ENCODE measurements around the gene KCNMB3. TPM values are rescaled to one million over a fixed set of nuclear protein-coding genes. Genes with fewer than 3 reads are reported as not detected.

The KCNMB3 gene
- total and polyA plus RNA-seq, 4 donors, result 0.44 to 3.1 (median 2.2) TPM

DNA sequence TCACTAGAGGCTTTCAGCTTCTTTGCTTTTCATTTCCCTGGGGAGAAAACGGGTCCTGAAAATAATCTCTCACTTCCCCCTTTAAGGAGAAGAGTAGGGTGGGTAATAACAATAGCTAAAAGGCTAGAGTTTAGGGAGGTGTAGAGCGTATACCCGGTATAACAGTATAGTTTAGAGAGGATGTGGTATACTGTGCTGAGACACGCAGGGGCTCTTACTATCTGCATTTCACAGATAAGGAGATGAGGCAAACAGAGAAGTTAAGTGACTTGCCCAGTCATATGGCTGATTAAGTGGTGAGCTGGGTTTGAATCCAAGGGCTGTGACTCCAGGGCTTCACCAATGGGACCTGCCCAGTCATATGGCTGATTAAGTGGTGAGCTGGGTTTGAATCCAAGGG lies 15.0 kb upstream of the KCNMB3 start:
- Histone ChIP-seq H3K9ac (ENCODE audit: low read depth in 1 of 2, low read length in 2 of 2) (no peak overlapping the region), H3K36me3 (ENCODE audit: control insufficient read depth in 4 of 4, insufficient read depth in 3 of 4, low read depth in 1 of 4, low read length in 3 of 4) (no peaks in the 10 kb centered on the region), H3K27ac (ENCODE audit: low read depth in 1 of 2, low read length in 2 of 2) (no peak overlapping the region), H3K4me3 (ENCODE audit: low read depth in 1 of 3, low read length in 3 of 3) (no peak overlapping the region), H3K4me1 (ENCODE audit: control insufficient read depth in 4 of 4, insufficient read depth in 4 of 4, low read length in 3 of 4) (peaks cover 0 to 2% (median under 1%) of the 10 kb centered on the region in 4 donors), H3K9me3 (ENCODE audit: control insufficient read depth in 4 of 4, low read length in 3 of 4) (no peaks in the 10 kb centered on the region), H3K27me3 (ENCODE audit: control insufficient read depth in 4 of 4, insufficient read depth in 4 of 4, low read length in 3 of 4) (peaks cover 0 to 3% (median 0%) of the 10 kb centered on the region in 4 donors)
- TF ChIP-seq JUND (IDR thresholded peaks at IDR 0.05) (no peak), FOXA2 (IDR thresholded peaks at IDR 0.05) (no peak), NR2F2 (IDR thresholded peaks at IDR 0.05) (no peak), SP1 (IDR thresholded peaks at IDR 0.05) (no peak), FOXA1 (IDR thresholded peaks at IDR 0.05) (no peak), HNF4A (conservative IDR thresholded peaks at IDR 0.05) (no peak), HNF4G (IDR thresholded peaks at IDR 0.05) (no peak), YY1 (IDR thresholded peaks at IDR 0.05) (no peak), EGR1 (IDR thresholded peaks at IDR 0.05; ENCODE audit: low read depth in 2 of 2) (no peak), TAF1 (conservative IDR thresholded peaks at IDR 0.05) (no peak), RXRA (IDR thresholded peaks at IDR 0.05) (no peak)
- TF ChIP-seq, protein P1, sequence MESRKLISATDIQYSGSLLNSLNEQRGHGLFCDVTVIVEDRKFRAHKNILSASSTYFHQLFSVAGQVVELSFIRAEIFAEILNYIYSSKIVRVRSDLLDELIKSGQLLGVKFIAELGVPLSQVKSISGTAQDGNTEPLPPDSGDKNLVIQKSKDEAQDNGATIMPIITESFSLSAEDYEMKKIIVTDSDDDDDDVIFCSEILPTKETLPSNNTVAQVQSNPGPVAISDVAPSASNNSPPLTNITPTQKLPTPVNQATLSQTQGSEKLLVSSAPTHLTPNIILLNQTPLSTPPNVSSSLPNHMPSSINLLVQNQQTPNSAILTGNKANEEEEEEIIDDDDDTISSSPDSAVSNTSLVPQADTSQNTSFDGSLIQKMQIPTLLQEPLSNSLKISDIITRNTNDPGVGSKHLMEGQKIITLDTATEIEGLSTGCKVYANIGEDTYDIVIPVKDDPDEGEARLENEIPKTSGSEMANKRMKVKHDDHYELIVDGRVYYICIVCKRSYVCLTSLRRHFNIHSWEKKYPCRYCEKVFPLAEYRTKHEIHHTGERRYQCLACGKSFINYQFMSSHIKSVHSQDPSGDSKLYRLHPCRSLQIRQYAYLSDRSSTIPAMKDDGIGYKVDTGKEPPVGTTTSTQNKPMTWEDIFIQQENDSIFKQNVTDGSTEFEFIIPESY (IDR thresholded peaks at IDR 0.05), result no peak
- TF ChIP-seq, protein P2, sequence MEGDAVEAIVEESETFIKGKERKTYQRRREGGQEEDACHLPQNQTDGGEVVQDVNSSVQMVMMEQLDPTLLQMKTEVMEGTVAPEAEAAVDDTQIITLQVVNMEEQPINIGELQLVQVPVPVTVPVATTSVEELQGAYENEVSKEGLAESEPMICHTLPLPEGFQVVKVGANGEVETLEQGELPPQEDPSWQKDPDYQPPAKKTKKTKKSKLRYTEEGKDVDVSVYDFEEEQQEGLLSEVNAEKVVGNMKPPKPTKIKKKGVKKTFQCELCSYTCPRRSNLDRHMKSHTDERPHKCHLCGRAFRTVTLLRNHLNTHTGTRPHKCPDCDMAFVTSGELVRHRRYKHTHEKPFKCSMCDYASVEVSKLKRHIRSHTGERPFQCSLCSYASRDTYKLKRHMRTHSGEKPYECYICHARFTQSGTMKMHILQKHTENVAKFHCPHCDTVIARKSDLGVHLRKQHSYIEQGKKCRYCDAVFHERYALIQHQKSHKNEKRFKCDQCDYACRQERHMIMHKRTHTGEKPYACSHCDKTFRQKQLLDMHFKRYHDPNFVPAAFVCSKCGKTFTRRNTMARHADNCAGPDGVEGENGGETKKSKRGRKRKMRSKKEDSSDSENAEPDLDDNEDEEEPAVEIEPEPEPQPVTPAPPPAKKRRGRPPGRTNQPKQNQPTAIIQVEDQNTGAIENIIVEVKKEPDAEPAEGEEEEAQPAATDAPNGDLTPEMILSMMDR (IDR thresholded peaks at IDR 0.05; ENCODE audit: low read depth, low read length, missing input control), result no peak
- TF ChIP-seq, protein P3, sequence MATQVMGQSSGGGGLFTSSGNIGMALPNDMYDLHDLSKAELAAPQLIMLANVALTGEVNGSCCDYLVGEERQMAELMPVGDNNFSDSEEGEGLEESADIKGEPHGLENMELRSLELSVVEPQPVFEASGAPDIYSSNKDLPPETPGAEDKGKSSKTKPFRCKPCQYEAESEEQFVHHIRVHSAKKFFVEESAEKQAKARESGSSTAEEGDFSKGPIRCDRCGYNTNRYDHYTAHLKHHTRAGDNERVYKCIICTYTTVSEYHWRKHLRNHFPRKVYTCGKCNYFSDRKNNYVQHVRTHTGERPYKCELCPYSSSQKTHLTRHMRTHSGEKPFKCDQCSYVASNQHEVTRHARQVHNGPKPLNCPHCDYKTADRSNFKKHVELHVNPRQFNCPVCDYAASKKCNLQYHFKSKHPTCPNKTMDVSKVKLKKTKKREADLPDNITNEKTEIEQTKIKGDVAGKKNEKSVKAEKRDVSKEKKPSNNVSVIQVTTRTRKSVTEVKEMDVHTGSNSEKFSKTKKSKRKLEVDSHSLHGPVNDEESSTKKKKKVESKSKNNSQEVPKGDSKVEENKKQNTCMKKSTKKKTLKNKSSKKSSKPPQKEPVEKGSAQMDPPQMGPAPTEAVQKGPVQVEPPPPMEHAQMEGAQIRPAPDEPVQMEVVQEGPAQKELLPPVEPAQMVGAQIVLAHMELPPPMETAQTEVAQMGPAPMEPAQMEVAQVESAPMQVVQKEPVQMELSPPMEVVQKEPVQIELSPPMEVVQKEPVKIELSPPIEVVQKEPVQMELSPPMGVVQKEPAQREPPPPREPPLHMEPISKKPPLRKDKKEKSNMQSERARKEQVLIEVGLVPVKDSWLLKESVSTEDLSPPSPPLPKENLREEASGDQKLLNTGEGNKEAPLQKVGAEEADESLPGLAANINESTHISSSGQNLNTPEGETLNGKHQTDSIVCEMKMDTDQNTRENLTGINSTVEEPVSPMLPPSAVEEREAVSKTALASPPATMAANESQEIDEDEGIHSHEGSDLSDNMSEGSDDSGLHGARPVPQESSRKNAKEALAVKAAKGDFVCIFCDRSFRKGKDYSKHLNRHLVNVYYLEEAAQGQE (IDR thresholded peaks at IDR 0.05), result no peak
- TF ChIP-seq, protein P4, sequence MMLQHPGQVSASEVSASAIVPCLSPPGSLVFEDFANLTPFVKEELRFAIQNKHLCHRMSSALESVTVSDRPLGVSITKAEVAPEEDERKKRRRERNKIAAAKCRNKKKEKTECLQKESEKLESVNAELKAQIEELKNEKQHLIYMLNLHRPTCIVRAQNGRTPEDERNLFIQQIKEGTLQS (IDR thresholded peaks at IDR 0.05), result no peak
- no peak for DNase-seq (ENCODE audit: low spot score)
- WGBS, result 77% methylated on average over 4 of the region's 4 CpGs

DNA sequence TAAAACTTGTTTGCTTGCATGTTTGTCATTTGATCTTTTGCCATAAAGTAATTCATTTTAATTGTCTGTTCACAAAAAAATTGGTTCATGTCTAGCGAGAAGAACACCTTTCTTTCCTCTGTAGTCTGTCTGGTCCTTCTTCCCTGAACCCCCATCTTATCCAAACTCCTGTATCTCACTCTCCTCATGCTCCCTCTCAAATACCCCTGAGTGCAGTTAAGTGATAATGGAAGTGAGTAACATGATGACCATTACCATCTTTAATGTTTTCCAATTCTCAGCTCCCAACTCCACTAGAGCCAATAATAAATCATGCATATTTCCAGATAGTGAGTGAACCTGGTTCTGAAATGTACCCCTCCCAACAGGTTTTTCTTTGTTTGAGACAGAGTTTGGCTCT lies 14.2 kb upstream of the KCNMB3 start:
- no peak overlapping the region for H3K27ac ChIP-seq (ENCODE audit: low read depth in 1 of 2, low read length in 2 of 2)
- H3K9me3 ChIP-seq (ENCODE audit: control insufficient read depth in 4 of 4, low read length in 3 of 4), result no peaks in the 10 kb centered on the region
- peaks cover 0 to 3% (median 0%) of the 10 kb centered on the region in 4 donors for H3K27me3 ChIP-seq (ENCODE audit: control insufficient read depth in 4 of 4, insufficient read depth in 4 of 4, low read length in 3 of 4)
- H3K9ac ChIP-seq (ENCODE audit: low read depth in 1 of 2, low read length in 2 of 2), result no peak overlapping the region
- no peaks in the 10 kb centered on the region for H3K36me3 ChIP-seq (ENCODE audit: control insufficient read depth in 4 of 4, insufficient read depth in 3 of 4, low read depth in 1 of 4, low read length in 3 of 4)
- 81% methylated on average over 1 of the region's 1 CpG for WGBS
- TF ChIP-seq TAF1 (conservative IDR thresholded peaks at IDR 0.05) (no peak), YY1 (IDR thresholded peaks at IDR 0.05) (no peak), EGR1 (IDR thresholded peaks at IDR 0.05; ENCODE audit: low read depth in 2 of 2) (no peak), JUND (IDR thresholded peaks at IDR 0.05) (no peak), FOXA1 (IDR thresholded peaks at IDR 0.05) (no peak)
- TF ChIP-seq, protein P1 (IDR thresholded peaks at IDR 0.05), result no peak
- TF ChIP-seq, protein P4 (IDR thresholded peaks at IDR 0.05), result no peak
- H3K4me1 ChIP-seq (ENCODE audit: control insufficient read depth in 4 of 4, insufficient read depth in 4 of 4, low read length in 3 of 4), result peaks cover 0 to 5% (median 1%) of the 10 kb centered on the region in 4 donors
- no peak for DNase-seq (ENCODE audit: low spot score)
- no peak overlapping the region for H3K4me3 ChIP-seq (ENCODE audit: low read depth in 1 of 3, low read length in 3 of 3)

Data from liver (tissue), 9 donors.